GM12873 (cell line): ENCODE results near the gene ANKRD9.

Experiments used
- TF ChIP-seq, protein P1 (sequence below): IDR thresholded peaks from 2 replicates; pipeline ENCODE4 v1.5.1; 2012; ENCODE audit warnings: low read depth, mild to moderate bottlenecking, moderate library complexity, low read length, control low read depth; ENCODE audit not compliant: insufficient read depth; ENCODE audit errors: missing control alignments

ANKRD9 gene

DNA sequence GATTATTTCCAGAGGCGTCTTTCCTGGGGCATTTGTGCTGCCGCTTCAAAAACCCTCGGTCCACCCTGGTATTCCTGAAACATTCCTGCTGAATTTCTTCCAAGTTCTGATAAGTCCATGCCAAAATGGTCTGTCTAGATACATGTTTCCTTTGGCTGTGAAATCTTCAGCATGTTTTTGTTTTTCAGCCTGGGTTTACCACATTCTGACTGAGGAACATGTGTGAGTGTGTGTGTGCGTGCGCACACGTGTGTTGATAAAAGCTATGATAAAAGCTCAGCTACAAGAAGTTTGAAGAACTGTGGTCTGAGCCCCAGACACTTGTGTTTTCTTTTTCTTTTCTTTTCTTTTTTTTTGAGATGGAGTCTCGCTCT lies 22.4 kb downstream of the ANKRD9 start:
- TF ChIP-seq, protein P1, sequence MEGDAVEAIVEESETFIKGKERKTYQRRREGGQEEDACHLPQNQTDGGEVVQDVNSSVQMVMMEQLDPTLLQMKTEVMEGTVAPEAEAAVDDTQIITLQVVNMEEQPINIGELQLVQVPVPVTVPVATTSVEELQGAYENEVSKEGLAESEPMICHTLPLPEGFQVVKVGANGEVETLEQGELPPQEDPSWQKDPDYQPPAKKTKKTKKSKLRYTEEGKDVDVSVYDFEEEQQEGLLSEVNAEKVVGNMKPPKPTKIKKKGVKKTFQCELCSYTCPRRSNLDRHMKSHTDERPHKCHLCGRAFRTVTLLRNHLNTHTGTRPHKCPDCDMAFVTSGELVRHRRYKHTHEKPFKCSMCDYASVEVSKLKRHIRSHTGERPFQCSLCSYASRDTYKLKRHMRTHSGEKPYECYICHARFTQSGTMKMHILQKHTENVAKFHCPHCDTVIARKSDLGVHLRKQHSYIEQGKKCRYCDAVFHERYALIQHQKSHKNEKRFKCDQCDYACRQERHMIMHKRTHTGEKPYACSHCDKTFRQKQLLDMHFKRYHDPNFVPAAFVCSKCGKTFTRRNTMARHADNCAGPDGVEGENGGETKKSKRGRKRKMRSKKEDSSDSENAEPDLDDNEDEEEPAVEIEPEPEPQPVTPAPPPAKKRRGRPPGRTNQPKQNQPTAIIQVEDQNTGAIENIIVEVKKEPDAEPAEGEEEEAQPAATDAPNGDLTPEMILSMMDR, result no peak

GRCh38 chr14:102486513-102487203 lies 22.9 kb downstream of the ANKRD9 start:
- TF ChIP-seq, protein P1, result no peak

DNA sequence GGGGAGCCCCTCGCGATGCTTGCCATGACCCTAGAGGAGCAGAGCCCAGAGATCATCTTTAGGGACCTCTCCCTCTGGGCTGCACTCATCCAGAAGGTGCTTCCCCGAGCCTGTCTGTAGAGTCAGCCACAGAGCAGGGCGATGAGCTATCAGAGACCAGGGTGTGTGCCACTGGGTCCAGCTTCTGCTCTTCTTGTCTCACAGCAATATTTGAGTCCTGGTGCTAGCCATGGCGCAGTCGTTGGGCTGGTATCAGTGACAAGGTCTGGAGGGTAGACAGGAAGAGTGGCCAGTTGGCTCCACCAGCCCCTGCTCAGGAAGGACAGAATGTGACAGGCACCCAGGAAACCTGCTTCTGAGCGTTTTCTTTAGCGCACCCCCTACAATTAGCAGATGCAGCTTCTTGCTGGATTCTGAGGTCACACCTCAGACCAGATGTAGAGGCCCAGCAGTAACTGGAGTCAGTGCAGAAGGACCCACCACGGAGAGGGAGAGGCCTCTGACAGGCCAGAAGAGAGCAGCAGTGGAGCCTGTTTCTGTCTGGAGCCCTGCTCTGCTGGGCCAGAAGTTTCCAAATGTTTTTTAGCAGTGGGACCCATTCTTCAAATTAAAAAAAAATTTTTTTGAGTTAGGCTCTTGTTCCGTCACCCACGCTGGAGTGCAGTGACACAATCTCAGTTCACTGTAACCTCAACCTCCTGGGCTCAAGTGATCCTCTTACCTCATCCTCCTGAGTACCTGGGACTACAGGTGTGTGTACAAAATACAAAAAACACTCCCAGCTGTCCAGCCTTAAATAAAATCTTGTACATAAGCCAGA lies 23.7 kb downstream of the ANKRD9 start:
- TF ChIP-seq, protein P1, result no peak

- TF ChIP-seq, protein P1, result no peak
Measured at GRCh38 chr14:102484316-102484715, 25.3 kb downstream of the ANKRD9 start.

DNA sequence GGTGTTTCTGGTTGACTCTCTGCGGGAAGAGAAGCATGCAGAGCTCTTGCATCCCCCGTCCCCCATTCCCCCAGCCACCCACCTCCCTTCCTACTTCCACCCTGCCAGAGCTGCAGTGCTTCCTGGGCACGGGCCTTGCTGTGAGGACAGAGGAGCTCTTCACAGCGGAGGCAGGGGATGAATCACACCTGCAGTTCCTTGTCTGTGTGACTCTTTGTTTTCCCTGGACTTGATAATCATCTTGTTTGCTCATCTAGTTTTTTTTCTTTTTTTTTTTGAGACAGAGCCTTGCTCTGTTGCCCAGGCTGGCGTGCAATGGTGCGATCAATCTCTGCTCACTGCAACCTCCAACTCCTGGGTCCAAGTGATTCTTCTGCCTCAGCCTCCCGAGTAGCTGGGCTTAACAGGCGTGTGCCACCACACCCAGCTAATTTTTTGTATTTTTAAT lies 27.8 kb downstream of the ANKRD9 start:
- TF ChIP-seq, protein P1, result no peak

GRCh38 chr14:102481371-102481770 lies 28.2 kb downstream of the ANKRD9 start:
- TF ChIP-seq, protein P1, result no peak

DNA sequence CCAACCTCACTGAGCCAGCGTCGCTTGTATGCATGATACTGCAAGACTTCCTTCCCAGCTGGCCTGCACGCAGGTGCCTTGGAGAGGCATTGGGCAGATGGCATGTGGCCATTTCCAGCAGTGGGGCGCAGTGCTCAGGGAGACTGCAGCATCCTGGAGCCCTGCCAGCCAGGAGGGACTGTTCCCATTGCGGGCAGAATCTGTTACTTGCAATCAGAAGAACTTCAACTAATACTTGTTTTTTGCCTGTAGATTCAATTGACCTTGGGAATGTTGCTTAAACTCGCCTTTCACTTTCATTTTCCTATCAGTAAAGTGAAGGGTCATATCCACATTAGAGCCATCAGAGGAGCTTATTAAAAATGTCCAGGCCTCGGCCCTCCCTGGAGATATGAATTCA lies 29.8 kb downstream of the ANKRD9 start:
- TF ChIP-seq, protein P1, result no peak
